HEK293T (cell line): ENCODE measurements around the gene TPSAB1.

Experiments used
- BHLHE40 ChIP-seq: fragments of 450-650 bp; IDR thresholded peaks from 2 replicates; pipeline ENCODE4 v1.6.1; 2016; ENCODE audit warnings: mild to moderate bottlenecking, moderate library complexity, borderline replicate concordance
- ELF4 ChIP-seq: fragments of 450-650 bp; IDR thresholded peaks from 2 replicates; pipeline ENCODE4 v1.6.1; 2017; ENCODE audit warnings: antibody characterized with exemption
- SUZ12 ChIP-seq: fragments of 450-650 bp; IDR thresholded peaks from 2 replicates; pipeline ENCODE4 v1.6.1; 2016; ENCODE audit warnings: mild to moderate bottlenecking
- ZNF384 ChIP-seq: fragments of 450-650 bp; IDR thresholded peaks from 2 replicates; pipeline ENCODE4 v1.6.1; 2016

DNA sequence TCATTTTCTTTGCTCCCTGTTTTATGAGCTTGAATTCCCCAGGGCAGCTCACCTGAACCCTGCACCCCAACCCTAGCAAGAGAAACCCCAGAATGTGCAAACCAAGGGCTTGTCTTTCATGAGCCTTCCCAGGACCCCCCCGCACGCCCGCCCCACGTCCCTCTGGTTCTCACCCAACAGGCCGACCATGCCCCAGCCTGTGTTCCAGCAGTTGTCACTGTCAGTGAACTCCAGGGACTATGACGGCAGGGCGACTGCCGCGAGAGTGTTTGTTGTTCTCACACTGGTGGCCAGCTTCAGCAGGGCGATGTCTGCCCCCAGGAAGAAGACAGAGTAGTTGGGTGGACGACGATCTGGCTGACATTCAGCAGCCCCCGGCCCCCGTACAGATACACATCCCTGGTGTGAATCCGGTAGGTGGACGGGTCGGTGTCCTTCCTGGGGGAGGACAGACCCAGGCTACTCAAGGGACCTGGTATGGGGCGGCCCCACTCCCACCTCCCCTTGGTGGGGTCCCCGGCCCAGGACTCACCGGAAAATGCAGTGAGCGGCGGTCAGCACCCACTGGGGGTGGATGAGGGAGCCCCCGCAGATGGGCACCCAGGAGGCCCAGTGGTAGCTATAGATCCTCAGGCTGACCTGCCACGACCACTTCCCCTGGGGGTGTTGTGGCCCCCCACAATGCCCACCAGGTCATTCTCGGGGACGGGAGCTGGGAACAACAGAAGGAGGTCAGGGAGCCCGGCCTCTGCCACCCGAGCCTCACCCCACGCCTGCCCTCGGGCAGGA, 35.5 kb downstream of the TPSAB1 start:
- TF ChIP-seq SUZ12 (no peak), BHLHE40 (no peak), ZNF384 (no peak), ELF4 (no peak)
